Right lobe of liver (tissue), 4 donors: ENCODE results near the gene WDR91.

Source experiments
- POLR2A ChIP-seq: fragments of 450-650 bp; IDR thresholded peaks from one replicate; pipeline ENCODE4 v1.6.1; 2017; ENCODE audit warnings: antibody characterized with exemption, mild to moderate bottlenecking
- TF ChIP-seq, protein P1 (sequence below), 4 donors: fragments of 200-600 bp in 3 of 4; fragments of 450-650 bp in 1 of 4; IDR thresholded peaks; one replicate each; pipeline versions ENCODE4 v1.5.1 to v1.8.0; 2016 to 2022; ENCODE audit warnings: antibody characterized with exemption in 4 of 4, mild to moderate bottlenecking in 2 of 4
- donor health status: DM: no; HTN: no; CAD: no.
- donor health status: DM: no; HTN: no; CAD: no.
- donor health status: DM: no; HTN: yes; CAD: no.

DNA sequence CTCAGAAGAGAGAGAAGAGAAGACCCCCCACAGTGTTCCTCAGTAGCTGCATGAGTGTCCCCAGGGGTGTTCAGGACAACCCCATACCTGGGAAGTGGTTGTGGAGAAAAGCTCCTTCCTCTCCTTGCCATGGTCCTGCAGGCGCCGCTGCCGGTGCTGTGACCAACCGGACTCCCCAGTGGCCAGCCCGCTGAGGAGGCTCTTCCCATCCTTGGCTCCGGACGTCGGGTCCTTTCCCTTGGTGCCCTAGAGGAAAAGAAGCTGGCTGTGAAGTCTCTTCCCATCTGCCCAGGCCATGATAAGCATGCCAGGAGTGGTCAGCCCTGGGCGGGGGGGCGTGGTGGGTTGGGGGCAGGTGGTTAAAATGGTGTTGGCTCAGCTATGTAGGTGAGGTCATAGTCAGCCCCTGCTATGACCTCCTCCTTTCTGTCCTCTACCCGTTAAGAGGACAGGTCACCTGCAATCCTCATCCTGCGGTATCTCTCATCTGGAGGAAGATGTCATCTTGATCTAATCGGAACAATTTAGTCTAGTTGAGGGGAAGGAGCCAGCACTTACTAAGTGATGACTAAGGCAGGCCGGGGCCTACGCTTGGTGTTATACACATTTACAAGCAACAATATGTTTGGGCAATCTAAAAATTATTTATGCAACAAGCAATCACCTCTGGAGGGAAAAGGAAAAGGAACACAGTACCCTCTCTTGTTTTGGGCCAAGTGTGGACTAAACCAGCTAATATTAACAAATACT is 13.2 kb downstream of the WDR91 start:
- TF ChIP-seq, protein P1, sequence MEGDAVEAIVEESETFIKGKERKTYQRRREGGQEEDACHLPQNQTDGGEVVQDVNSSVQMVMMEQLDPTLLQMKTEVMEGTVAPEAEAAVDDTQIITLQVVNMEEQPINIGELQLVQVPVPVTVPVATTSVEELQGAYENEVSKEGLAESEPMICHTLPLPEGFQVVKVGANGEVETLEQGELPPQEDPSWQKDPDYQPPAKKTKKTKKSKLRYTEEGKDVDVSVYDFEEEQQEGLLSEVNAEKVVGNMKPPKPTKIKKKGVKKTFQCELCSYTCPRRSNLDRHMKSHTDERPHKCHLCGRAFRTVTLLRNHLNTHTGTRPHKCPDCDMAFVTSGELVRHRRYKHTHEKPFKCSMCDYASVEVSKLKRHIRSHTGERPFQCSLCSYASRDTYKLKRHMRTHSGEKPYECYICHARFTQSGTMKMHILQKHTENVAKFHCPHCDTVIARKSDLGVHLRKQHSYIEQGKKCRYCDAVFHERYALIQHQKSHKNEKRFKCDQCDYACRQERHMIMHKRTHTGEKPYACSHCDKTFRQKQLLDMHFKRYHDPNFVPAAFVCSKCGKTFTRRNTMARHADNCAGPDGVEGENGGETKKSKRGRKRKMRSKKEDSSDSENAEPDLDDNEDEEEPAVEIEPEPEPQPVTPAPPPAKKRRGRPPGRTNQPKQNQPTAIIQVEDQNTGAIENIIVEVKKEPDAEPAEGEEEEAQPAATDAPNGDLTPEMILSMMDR (IDR thresholded peaks at IDR 0.05): no peak
- TF ChIP-seq POLR2A: no peak
